ENCODE results near the gene LRRC26.

The LRRC26 gene

GRCh38 chr9:137183980-137184595, 14.2 kb upstream of the LRRC26 start:
- DNase-seq (ENCODE audit: low read depth) = no peak

- DNase-seq (ENCODE audit: low read depth) = no peak
These were observed 13.0 kb upstream of the LRRC26 start for GRCh38 chr9:137182836-137183235.

- no peak for DNase-seq (ENCODE audit: low read depth)
These were observed 11.8 kb upstream of the LRRC26 start for GRCh38 chr9:137181680-137182079.

GRCh38 chr9:137180491-137180890, 10.6 kb upstream of the LRRC26 start:
- DNase-seq (ENCODE audit: low read depth) = no peak

- no peak for DNase-seq (ENCODE audit: low read depth)
These were observed 9.9 kb upstream of the LRRC26 start for GRCh38 chr9:137179761-137180160.

DNA sequence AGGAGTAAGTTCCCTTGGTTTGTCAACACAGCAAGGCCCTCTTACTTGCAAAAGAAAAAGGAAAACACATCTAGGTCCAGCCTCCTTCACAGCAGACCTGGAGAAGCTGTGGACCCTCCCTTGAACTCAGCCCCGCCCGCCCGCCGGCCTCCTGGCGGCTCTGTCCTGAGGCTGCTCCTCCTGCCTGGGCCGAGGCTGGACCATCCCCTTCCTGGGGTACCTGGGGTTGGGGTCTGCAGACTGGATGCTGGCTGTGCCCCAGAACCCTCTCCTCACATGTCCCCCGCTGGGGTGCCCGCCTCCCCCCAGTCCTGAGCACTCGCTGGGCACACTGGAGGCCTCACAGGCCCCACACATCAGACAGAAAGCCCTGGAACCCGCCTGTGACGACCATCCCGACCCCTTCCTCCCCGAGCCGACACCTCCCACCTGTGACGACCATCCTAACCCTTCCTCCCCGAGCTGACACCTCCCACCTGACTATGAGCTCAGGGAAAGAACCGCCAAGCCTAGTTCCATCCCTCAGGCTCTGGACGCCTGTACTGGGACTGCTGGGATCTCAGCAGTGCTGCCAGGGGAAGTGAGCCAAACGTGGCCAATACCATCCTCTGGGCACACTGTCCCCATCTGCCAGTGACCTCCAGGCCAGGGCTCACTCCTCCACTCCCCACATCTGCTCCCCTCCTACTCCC, 9.2 kb upstream of the LRRC26 start:
- DNase-seq (ENCODE audit: low read depth) = no peak

GRCh38 chr9:137178201-137178938, 8.5 kb upstream of the LRRC26 start:
- no peak for DNase-seq (ENCODE audit: low read depth)

- no peak for DNase-seq (ENCODE audit: low read depth)
These were observed 6.7 kb upstream of the LRRC26 start for GRCh38 chr9:137176302-137177182.

GRCh38 chr9:137175345-137175961, 5.6 kb upstream of the LRRC26 start:
- DNase-seq (ENCODE audit: low read depth) = no peak

- DNase-seq (ENCODE audit: low read depth) = no peak
These were observed 5.0 kb upstream of the LRRC26 start for GRCh38 chr9:137174722-137175293.

- DNase-seq (ENCODE audit: low read depth) = no peak
These were observed 4.2 kb upstream of the LRRC26 start for GRCh38 chr9:137173796-137174664.

GRCh38 chr9:137172901-137173795, 3.3 kb upstream of the LRRC26 start:
- no peak for DNase-seq (ENCODE audit: low read depth)

- DNase-seq (ENCODE audit: low read depth) = no peak
These were observed 1.5 kb upstream of the LRRC26 start for GRCh38 chr9:137171149-137171900.

DNA sequence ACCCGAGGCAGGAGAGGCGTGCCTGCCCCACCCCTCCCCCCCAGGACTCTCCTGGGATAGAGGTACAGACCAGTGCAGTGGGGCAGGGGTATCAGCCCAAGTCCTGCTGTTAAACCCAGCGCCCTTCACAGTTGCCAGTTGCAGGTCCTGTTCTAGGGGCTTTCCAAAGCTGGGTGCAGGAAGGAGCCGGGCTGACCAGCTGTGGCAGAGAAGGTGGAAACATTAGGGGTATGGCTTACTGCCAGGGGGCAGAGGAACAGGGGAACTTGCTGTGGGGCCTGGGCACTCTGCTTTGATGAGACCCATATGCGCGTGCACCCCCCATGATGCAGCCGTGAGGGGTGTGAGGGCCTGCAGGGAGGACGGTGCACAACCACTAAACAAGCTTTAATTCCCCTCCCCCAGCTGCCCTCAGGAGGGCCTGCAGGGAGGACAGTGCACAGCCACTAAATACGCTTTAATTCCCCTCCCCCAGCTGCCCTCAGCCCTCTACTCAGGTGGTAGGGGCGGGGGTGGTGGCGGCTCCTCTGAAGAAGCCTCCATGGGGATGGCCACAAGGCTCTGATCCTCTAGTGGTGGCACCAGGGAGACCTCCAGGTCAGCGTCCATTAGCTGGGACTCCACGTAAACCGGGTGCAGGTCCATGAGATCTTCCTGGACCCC, 766 bp upstream of the LRRC26 start:
- no peak for DNase-seq (ENCODE audit: low read depth)

GRCh38 chr9:137168904-137169856, 671 bp downstream of the LRRC26 start:
- DNase-seq (ENCODE audit: low read depth) = no peak

DNA sequence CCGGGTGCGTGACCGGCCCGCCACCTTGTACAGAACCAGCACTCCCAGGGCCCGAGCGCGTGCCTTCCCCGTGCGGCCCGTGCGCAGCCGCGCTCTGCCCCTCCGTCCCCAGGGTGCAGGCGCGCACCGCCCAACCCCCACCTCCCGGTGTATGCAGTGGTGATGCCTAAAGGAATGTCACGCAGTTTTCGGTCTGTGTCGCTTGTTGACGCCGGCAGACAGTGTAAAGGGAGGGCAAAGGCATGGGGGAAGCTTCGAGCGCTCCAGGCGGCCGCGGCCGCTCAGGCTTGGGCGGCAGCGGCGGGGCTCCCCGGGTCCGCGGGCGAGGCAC, 1.3 kb downstream of the LRRC26 start:
- no peak for DNase-seq (ENCODE audit: low read depth)

Measured in stimulated activated CD8-positive, alpha-beta memory T cell treated with anti-CD3 and anti-CD28 coated beads, Interleukin-15, amount 100 ng/mL, for 1 hour (primary cell).